Measurements from ENCODE around the gene STX1B. TPM values are rescaled to one million over a fixed set of nuclear protein-coding genes. Genes with fewer than 3 reads are reported as not detected.

STX1B gene
- total RNA-seq, 1 donor from 2014 or later, result 14.1 TPM

DNA sequence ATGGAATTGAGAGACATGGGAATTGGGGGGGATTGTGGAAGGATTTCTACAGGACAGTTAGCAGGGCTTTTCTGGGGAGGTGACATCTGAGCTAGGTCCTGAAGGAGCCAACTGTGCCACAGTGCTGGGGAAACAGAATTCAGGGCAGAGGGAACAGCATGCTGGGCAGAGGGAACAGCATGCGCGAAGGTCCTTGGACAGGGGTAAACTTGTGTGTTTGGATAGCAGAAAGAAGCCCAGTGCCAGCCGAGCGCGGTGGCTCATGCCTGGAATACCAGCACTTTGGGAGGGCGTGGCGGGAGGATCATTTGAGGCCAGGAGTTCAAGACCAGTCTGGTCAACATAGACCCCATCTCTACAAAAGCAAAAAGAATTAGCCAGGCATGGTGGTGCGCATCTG, 3.8 kb downstream of the STX1B start:
- peaks cover 18% of the 10 kb centered on the region for H3K4me1 Mint-ChIP-seq
- TF ChIP-seq, protein P1, sequence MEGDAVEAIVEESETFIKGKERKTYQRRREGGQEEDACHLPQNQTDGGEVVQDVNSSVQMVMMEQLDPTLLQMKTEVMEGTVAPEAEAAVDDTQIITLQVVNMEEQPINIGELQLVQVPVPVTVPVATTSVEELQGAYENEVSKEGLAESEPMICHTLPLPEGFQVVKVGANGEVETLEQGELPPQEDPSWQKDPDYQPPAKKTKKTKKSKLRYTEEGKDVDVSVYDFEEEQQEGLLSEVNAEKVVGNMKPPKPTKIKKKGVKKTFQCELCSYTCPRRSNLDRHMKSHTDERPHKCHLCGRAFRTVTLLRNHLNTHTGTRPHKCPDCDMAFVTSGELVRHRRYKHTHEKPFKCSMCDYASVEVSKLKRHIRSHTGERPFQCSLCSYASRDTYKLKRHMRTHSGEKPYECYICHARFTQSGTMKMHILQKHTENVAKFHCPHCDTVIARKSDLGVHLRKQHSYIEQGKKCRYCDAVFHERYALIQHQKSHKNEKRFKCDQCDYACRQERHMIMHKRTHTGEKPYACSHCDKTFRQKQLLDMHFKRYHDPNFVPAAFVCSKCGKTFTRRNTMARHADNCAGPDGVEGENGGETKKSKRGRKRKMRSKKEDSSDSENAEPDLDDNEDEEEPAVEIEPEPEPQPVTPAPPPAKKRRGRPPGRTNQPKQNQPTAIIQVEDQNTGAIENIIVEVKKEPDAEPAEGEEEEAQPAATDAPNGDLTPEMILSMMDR (conservative IDR thresholded peaks at IDR 0.05), result no peak
- H3K36me3 Mint-ChIP-seq (ENCODE audit: low read depth), result no peaks in the 10 kb centered on the region
- peaks cover 10% of the 10 kb centered on the region for H3K27me3 Mint-ChIP-seq (ENCODE audit: low read depth)
- no peak for DNase-seq (ENCODE audit: low read depth, low spot score)
- no peak overlapping the region for H3K27ac Mint-ChIP-seq (ENCODE audit: unreplicated experiment)
- H3K9me3 Mint-ChIP-seq, result no peaks in the 10 kb centered on the region
- peak overlapping the region; percentile 39 for H3K4me3 Mint-ChIP-seq

DNA sequence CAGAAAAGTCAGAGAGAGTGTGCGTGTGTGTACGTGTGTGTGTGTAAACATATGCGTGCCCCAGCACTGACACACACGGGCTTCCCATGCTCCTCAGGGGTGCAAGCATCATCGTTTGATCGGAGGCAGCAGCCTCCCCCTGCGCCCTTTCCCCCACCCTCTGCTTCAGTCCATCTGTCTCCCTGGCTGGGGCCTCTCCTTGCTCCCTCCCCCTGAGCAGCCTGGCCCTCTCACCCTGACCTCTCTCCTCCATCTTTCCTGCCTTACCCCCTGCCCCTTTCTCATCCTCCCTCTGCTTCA, 4.4 kb downstream of the STX1B start:
- Mint-ChIP-seq H3K4me3 (no peak overlapping the region), H3K9me3 (no peaks in the 10 kb centered on the region), H3K27ac (ENCODE audit: unreplicated experiment) (no peak overlapping the region), H3K36me3 (ENCODE audit: low read depth) (no peaks in the 10 kb centered on the region), H3K4me1 (peaks cover 13% of the 10 kb centered on the region), H3K27me3 (ENCODE audit: low read depth) (peaks cover 9% of the 10 kb centered on the region)
- TF ChIP-seq, protein P1 (conservative IDR thresholded peaks at IDR 0.05), result no peak
- no peak for DNase-seq (ENCODE audit: low read depth, low spot score)

DNA sequence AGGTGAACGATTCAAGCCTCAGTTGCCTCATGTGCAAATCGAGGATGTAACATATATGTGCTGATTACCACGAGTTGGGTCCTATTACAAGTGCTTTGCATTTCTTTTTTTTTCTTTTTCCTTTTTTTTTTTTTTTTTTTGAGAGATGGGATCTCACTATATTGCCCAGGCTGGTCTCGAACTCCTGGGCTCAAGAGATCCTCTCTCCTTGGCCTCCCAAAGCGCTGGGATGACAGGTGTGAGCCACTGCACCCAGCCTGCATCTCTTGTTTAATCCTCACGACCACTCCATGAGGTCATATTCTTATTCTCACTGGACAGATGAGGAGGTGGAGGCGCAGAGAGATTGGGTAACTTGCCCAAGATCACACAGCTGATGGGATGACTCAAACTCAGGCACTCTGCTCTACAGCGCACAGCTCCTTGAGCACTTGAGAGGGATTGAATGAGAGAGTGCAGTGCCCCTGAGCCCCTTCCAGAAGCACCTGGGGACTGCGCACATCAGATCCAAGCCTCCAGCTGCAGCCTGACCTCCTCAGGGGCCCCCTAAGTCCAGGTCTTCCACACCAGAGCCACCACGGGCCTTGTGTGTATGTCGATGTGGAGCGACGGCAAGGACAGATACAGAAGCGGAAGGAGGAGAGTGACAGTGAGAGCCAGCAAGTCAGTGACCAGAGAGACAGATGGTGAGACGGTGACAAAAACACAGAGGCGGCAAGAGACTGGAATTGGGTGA, 4.9 kb downstream of the STX1B start:
- H3K27me3 Mint-ChIP-seq (ENCODE audit: low read depth), result peaks cover 9% of the 10 kb centered on the region
- H3K27ac Mint-ChIP-seq (ENCODE audit: unreplicated experiment), result no peak overlapping the region
- peaks cover 13% of the 10 kb centered on the region for H3K4me1 Mint-ChIP-seq
- H3K9me3 Mint-ChIP-seq, result no peaks in the 10 kb centered on the region
- no peak overlapping the region for H3K4me3 Mint-ChIP-seq
- no peaks in the 10 kb centered on the region for H3K36me3 Mint-ChIP-seq (ENCODE audit: low read depth)
- TF ChIP-seq, protein P1 (conservative IDR thresholded peaks at IDR 0.05), result no peak
- DNase-seq (ENCODE audit: low read depth, low spot score), result no peak

DNA sequence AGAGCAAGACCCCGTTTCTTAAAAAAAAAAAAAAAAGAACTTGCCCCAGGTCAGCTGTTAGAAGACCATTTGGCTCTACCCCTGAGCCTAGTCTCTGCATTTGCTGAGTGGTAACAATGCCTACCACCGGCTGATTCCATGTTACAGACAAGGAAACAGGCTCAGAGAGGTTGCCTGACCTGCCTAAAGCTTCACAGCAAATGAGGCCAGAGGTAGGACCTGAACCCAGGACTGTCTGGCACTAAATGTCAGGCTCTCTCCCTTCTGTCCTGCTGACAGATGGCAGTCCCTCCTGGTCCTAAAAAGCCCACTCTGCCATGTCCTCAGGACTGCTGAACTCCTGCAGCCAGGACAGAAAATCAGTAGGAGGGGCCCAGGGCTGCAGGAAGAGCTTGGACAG, 5.8 kb downstream of the STX1B start:
- peaks cover 10% of the 10 kb centered on the region for H3K4me1 Mint-ChIP-seq
- no peak overlapping the region for H3K4me3 Mint-ChIP-seq
- no peaks in the 10 kb centered on the region for H3K9me3 Mint-ChIP-seq
- TF ChIP-seq, protein P1 (conservative IDR thresholded peaks at IDR 0.05), result no peak
- no peaks in the 10 kb centered on the region for H3K36me3 Mint-ChIP-seq (ENCODE audit: low read depth)
- H3K27ac Mint-ChIP-seq (ENCODE audit: unreplicated experiment), result no peak overlapping the region
- no peak for DNase-seq (ENCODE audit: low read depth, low spot score)
- H3K27me3 Mint-ChIP-seq (ENCODE audit: low read depth), result peaks cover 5% of the 10 kb centered on the region

DNA sequence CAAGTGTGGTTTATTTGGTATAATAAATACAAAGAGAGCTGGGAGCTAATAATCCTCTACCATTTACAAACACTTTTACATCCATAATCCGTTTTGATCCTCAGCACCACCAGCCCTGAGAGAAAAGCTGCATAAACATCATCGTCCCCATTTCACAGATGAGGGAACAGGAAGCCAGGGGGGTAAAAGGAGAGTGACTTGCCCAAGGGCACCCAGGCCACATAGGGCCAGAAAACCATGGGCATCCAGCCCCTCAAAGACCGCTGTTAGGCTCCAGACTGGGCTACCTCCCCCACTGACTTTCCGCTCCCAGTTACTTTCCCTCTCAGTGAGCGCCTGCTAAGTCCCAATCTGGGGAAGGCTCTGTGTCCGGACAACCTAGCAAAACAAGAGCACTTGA, 6.7 kb downstream of the STX1B start:
- Mint-ChIP-seq H3K9me3 (no peaks in the 10 kb centered on the region), H3K36me3 (ENCODE audit: low read depth) (no peaks in the 10 kb centered on the region), H3K27ac (ENCODE audit: unreplicated experiment) (no peak overlapping the region), H3K27me3 (ENCODE audit: low read depth) (peaks cover 3% of the 10 kb centered on the region), H3K4me1 (peaks cover 9% of the 10 kb centered on the region), H3K4me3 (no peak overlapping the region)
- TF ChIP-seq, protein P1 (conservative IDR thresholded peaks at IDR 0.05), result no peak
- no peak for DNase-seq (ENCODE audit: low read depth, low spot score)

Data from neural crest cell (in vitro differentiated cells).